Keratinocyte (primary cell): Measurements from ENCODE around the gene CRABP2.

Experiments
- CTCF ChIP-seq, 3 experiments: IDR thresholded peaks in 1 of 3; conservative IDR thresholded peaks in 1 of 3; optimal IDR thresholded peaks in 1 of 3; 2 replicates in 2 of 3; 3 replicates in 1 of 3; pipeline versions ENCODE3 to v1.5.1; 2011; ENCODE audit warnings: low read length in 3 of 3, mild to moderate bottlenecking in 3 of 3, moderate library complexity in 2 of 3, control low read depth in 1 of 3, inconsistent platforms in 1 of 3; ENCODE audit not compliant: insufficient read depth in 2 of 3; ENCODE audit errors: extremely low read depth in 1 of 3
- EZH2 ChIP-seq: IDR thresholded peaks from one replicate; pipeline ENCODE4 v1.6.1; 2012; ENCODE audit warnings: inconsistent platforms, mild to moderate bottlenecking, low read length, moderate library complexity

GRCh38 chr1:156704166-156704711 is 1.1 kb downstream of the CRABP2 start:
- TF ChIP-seq CTCF (optimal IDR thresholded peaks at IDR 0.05 in 1 of 3, IDR thresholded peaks at IDR 0.05 in 1 of 3, conservative IDR thresholded peaks at IDR 0.05 in 1 of 3; ENCODE audit: extremely low read depth in 1 of 3, insufficient read depth in 2 of 3, low read length in 3 of 3) (no peak), EZH2 (no peak)
